WTC11 (cell line): ENCODE measurements around the gene APOBEC2. TPM values are rescaled to one million over a fixed set of nuclear protein-coding genes. Genes with fewer than 3 reads are reported as not detected.

Experiments used
- ATAC-seq: fragments of 200-7000 bp; cut with Tn5 transposase; 2 replicates; pipeline ENCODE4 v1.10.0; 2021; ENCODE audit warnings: mild to moderate bottlenecking, moderate library complexity
- CTCF ChIA-PET: fragments of 300-600 bp; sonication (Branson Sonifier 250); formaldehyde crosslinking; loops from one replicate; lab custom pipeline; 2021; ENCODE audit warnings: antibody characterized with exemption; lab: Charles Lee
- POLR2A ChIA-PET: fragments of 350-600 bp; sonication (Branson Sonifier 250); formaldehyde crosslinking; loops from one replicate; lab custom pipeline; 2021; ENCODE audit warnings: antibody characterized with exemption; lab: Charles Lee
- DNase-seq: peaks from one replicate; pipeline ENCODE4 v3.0.0; 2021; ENCODE audit warnings: low spot score
- H3K27ac Mint-ChIP-seq: 2 replicates; pipeline ENCODE4 v1.8.0; 2021; ENCODE audit warnings: mixed read lengths
- H3K27me3 Mint-ChIP-seq: 2 replicates; pipeline ENCODE4 v1.8.0; 2021; ENCODE audit warnings: low read depth, mild to moderate bottlenecking, moderate library complexity, mixed read lengths
- H3K36me3 Mint-ChIP-seq: 2 replicates; pipeline ENCODE4 v1.8.0; 2021; ENCODE audit warnings: mixed read lengths
- H3K4me1 Mint-ChIP-seq: 2 replicates; pipeline ENCODE4 v1.8.0; 2022; ENCODE audit warnings: mixed read lengths
- H3K4me3 Mint-ChIP-seq: 2 replicates; pipeline ENCODE4 v1.8.0; 2021; ENCODE audit warnings: mild to moderate bottlenecking, moderate library complexity, mixed read lengths
- H3K9me3 Mint-ChIP-seq: 2 replicates; pipeline ENCODE4 v1.8.0; 2021; ENCODE audit warnings: mixed read lengths
- ATF1 ChIP-seq: sonication (generic); formaldehyde crosslinking; IDR thresholded peaks from 2 replicates; pipeline ENCODE4 v1.8.1; 2023; ENCODE audit warnings: mild to moderate bottlenecking, moderate library complexity, missing genetic modification reagents
- CREB1 ChIP-seq: sonication (generic); formaldehyde crosslinking; IDR thresholded peaks from 2 replicates; pipeline ENCODE4 v1.8.0; 2023; ENCODE audit warnings: mild to moderate bottlenecking, missing genetic modification reagents
- CREM ChIP-seq: sonication (generic); formaldehyde crosslinking; IDR thresholded peaks from 2 replicates; pipeline ENCODE4 v1.8.1; 2022; ENCODE audit warnings: mild to moderate bottlenecking, missing genetic modification reagents, moderate library complexity
- EMX1 ChIP-seq: fragments of 250-450 bp; sonication (Bioruptor Pico); IDR thresholded peaks from 2 replicates; pipeline ENCODE4 v1.8.0; 2021; ENCODE audit warnings: mild to moderate bottlenecking
- FOXK1 ChIP-seq: sonication (generic); formaldehyde crosslinking; IDR thresholded peaks from 2 replicates; pipeline ENCODE4 v1.8.0; 2022; ENCODE audit warnings: mild to moderate bottlenecking, moderate library complexity, missing genetic modification reagents
- GRHL2 ChIP-seq: fragments of 250-450 bp; sonication (Bioruptor Pico); IDR thresholded peaks from 2 replicates; pipeline ENCODE4 v1.8.0; 2022; ENCODE audit warnings: mild to moderate bottlenecking, moderate library complexity; ENCODE audit not compliant: insufficient replicate concordance, severe bottlenecking
- GTF2I ChIP-seq: fragments of 250-450 bp; sonication (Bioruptor Pico); conservative IDR thresholded peaks from 2 replicates; pipeline ENCODE4 v1.4.0; 2021; ENCODE audit warnings: mild to moderate bottlenecking
- HMGA2 ChIP-seq: fragments of 250-450 bp; sonication (Bioruptor Pico); IDR thresholded peaks from 2 replicates; pipeline ENCODE4 v1.4.0; 2021; ENCODE audit warnings: mild to moderate bottlenecking, moderate library complexity
- HMGXB4 ChIP-seq: sonication (generic); formaldehyde crosslinking; IDR thresholded peaks from 2 replicates; pipeline ENCODE4 v1.8.1; 2023; ENCODE audit warnings: mild to moderate bottlenecking, moderate library complexity, missing genetic modification reagents
- JUN ChIP-seq: sonication (generic); formaldehyde crosslinking; IDR thresholded peaks from 2 replicates; pipeline ENCODE4 v1.8.0; 2023; ENCODE audit warnings: mild to moderate bottlenecking, missing genetic modification reagents
- KAT7 ChIP-seq: sonication (generic); formaldehyde crosslinking; IDR thresholded peaks from 2 replicates; pipeline ENCODE4 v1.8.1; 2023; ENCODE audit warnings: missing genetic modification reagents, mild to moderate bottlenecking, borderline replicate concordance
- OVOL2 ChIP-seq: fragments of 250-450 bp; sonication (Bioruptor Pico); IDR thresholded peaks from 2 replicates; pipeline ENCODE4 v1.9.0; 2021; ENCODE audit warnings: mild to moderate bottlenecking, borderline replicate concordance
- PRDM15 ChIP-seq: sonication (generic); formaldehyde crosslinking; IDR thresholded peaks from 2 replicates; pipeline ENCODE4 v1.8.0; 2022; ENCODE audit warnings: missing genetic modification reagents
- RELA ChIP-seq: sonication (generic); formaldehyde crosslinking; IDR thresholded peaks from 2 replicates; pipeline ENCODE4 v1.8.1; 2022; ENCODE audit warnings: missing genetic modification reagents, mild to moderate bottlenecking, borderline replicate concordance
- RORB ChIP-seq: fragments of 250-450 bp; sonication (Bioruptor Pico); IDR thresholded peaks from 2 replicates; pipeline ENCODE4 v1.9.0; 2021; ENCODE audit warnings: mild to moderate bottlenecking
- SP1 ChIP-seq: sonication (generic); formaldehyde crosslinking; conservative IDR thresholded peaks from 2 replicates; pipeline ENCODE4 v1.8.1; 2022; ENCODE audit warnings: missing genetic modification reagents
- STAT6 ChIP-seq: sonication (generic); formaldehyde crosslinking; conservative IDR thresholded peaks from 2 replicates; pipeline ENCODE4 v1.8.1; 2023; ENCODE audit warnings: mild to moderate bottlenecking, low read depth, missing genetic modification reagents, moderate library complexity
- TP53 ChIP-seq: sonication (generic); formaldehyde crosslinking; IDR thresholded peaks from 2 replicates; pipeline ENCODE4 v1.8.1; 2023; ENCODE audit warnings: mild to moderate bottlenecking, missing genetic modification reagents
- ZNF396 ChIP-seq: fragments of 250-450 bp; sonication (Bioruptor Pico); IDR thresholded peaks from 2 replicates; pipeline ENCODE4 v1.8.0; 2021; ENCODE audit warnings: mild to moderate bottlenecking, moderate library complexity, borderline replicate concordance
- ZSCAN18 ChIP-seq: fragments of 250-450 bp; sonication (Bioruptor Pico); IDR thresholded peaks from 2 replicates; pipeline ENCODE4 v2.1.2; 2022; ENCODE audit warnings: mild to moderate bottlenecking, moderate library complexity
- total RNA-seq: library from RNA; stranded (reverse); gene quantifications from 3 replicates; pipeline ENCODE4 v1.2.3, GENCODE V29; 2021

Gene APOBEC2
- total RNA-seq, 1 experiment from 2014 or later, result not detected

GRCh38 chr6:41017663-41018062 is 35.3 kb upstream of the APOBEC2 start:
- ATAC-seq, result no peak
- TF ChIP-seq PRDM15 (no peak), CREM (CRISPR knock-in tag) (no peak), SP1 (CRISPR knock-in tag) (no peak), FOXK1 (CRISPR knock-in tag) (no peak), GRHL2 (no peak), TP53 (CRISPR knock-in tag) (no peak), GTF2I (CRISPR knock-in tag) (no peak), RORB (CRISPR knock-in tag) (no peak), JUN (CRISPR knock-in tag) (no peak), KAT7 (CRISPR knock-in tag) (no peak), HMGA2 (no peak), STAT6 (CRISPR knock-in tag) (no peak), CREB1 (CRISPR knock-in tag) (no peak), ZNF396 (CRISPR knock-in tag) (no peak), ZSCAN18 (CRISPR knock-in tag) (no peak), ATF1 (CRISPR knock-in tag) (no peak), RELA (CRISPR knock-in tag) (no peak), EMX1 (CRISPR knock-in tag) (no peak), HMGXB4 (CRISPR knock-in tag) (no peak), OVOL2 (CRISPR knock-in tag) (no peak)
- POLR2A ChIA-PET, result interaction anchor here (0.6 kb wide), 1 partner anchor 45 kb away, joined by 4 read pairs; no protein-coding TSS in a partner anchor
- DNase-seq, result no peak
- peaks cover 3% of the 10 kb centered on the region; the same call in 1 of the 2 replicates for H3K27me3 Mint-ChIP-seq
- no peak overlapping the region for H3K4me3 Mint-ChIP-seq
- 0 out of 2 replicates have a peak, but pooled peaks cover 3% of the 10 kb centered on the region for H3K4me1 Mint-ChIP-seq
- H3K9me3 Mint-ChIP-seq, result peaks cover 14% of the 10 kb centered on the region
- H3K27ac Mint-ChIP-seq, result no peak overlapping the region
- CTCF ChIA-PET, result interaction anchor here (1.3 to 3.5 kb wide), 4 partner anchors 11 to 21 kb away, joined by 4 to 28 read pairs (median 5); partner anchors contain the start of gene UNC5CL
- 0 out of 2 replicates have a peak, but pooled peaks cover 3% of the 10 kb centered on the region for H3K36me3 Mint-ChIP-seq
